Astrocyte (in vitro differentiated cells and primary cell): ENCODE data around the gene C9orf43.
"Not testable (repeated sequence)": the region's sequence is repeated elsewhere in the genome, so short reads cannot be mapped to it uniquely, and the experiment has no call there.

Source experiments
- CTCF ChIP-seq: IDR thresholded peaks from 2 replicates; pipeline ENCODE4 v1.5.1; 2011; ENCODE audit warnings: low read depth, mild to moderate bottlenecking, inconsistent platforms, low read length, moderate library complexity; ENCODE audit not compliant: insufficient read depth
- EZH2 ChIP-seq: IDR thresholded peaks from 2 replicates; pipeline ENCODE4 v1.6.1; 2012; ENCODE audit warnings: mild to moderate bottlenecking, low read length, inconsistent platforms; ENCODE audit not compliant: insufficient read depth

DNA sequence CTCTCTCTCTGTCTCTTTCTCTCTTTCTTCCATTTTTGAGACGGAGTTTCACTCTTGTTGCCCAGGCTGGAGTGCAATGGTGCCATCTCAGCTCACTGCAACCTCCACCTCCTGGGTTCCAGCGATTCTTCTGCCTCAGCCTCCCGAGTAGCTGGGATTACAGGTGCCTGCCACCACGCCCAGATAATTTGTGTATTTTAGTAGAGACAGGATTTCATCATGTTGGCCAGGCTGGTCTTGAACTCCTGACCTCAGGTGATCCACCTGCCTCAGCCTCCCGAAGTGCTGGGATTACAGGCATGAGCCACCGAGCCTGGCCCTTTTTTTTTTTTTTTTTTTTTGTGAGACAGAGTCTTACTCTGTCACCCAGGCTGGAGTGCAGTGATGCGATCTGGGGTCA, 29.1 kb upstream of the C9orf43 start:
- not testable (repeated sequence) for TF ChIP-seq CTCF, EZH2
